IMR-90 (cell line): ENCODE data around the gene GIPR. TPM values are rescaled to one million over a fixed set of nuclear protein-coding genes. Genes with fewer than 3 reads are reported as not detected.

ENCODE experiments used
- ATAC-seq: fragments of 200-7000 bp; cut with Tn5 transposase; 2 replicates; pipeline ENCODE4 v1.9.1; 2020; ENCODE audit warnings: low read depth, mild to moderate bottlenecking, moderate library complexity
- BruUV-seq: library from RNA; stranded (reverse); fragments of 400-500 nt; replicated peaks from 2 replicates; lab custom pipeline; 2021; lab: Mats Ljungman, UMichigan
- CTCF ChIA-PET: fragments of 300-600 bp; formaldehyde crosslinking; extraction: SDS; loops from one replicate; lab custom pipeline; 2021; ENCODE audit warnings: antibody characterized with exemption; lab: Yijun Ruan, JAX
- POLR2A ChIA-PET: fragments of 300-600 bp; sonication (Branson Sonifier 250); formaldehyde crosslinking; loops from one replicate; lab custom pipeline; 2022; ENCODE audit warnings: antibody characterized with exemption; ENCODE audit not compliant: unreplicated experiment; lab: Charles Lee
- DNase-seq: peaks from one replicate; pipeline ENCODE4 v3.0.0; 2013
- H2AFZ ChIP-seq: replicated peaks from 2 replicates; pipeline ENCODE3; 2013; ENCODE audit warnings: low read length, mild to moderate bottlenecking; ENCODE audit not compliant: poor library complexity
- H2AK5ac ChIP-seq: 2 replicates; pipeline ENCODE4 v1.6.1; 2013; ENCODE audit warnings: low read depth, low read length, inconsistent platforms
- H2AK9ac ChIP-seq: replicated peaks from 2 replicates; pipeline ENCODE3; 2013; ENCODE audit warnings: mild to moderate bottlenecking, low read depth, low read length, moderate library complexity; ENCODE audit not compliant: poor library complexity
- H2BK120ac ChIP-seq: 2 replicates; pipeline ENCODE4 v1.6.1; 2013; ENCODE audit warnings: low read depth, low read length, inconsistent platforms
- H2BK15ac ChIP-seq: 3 replicates; pipeline ENCODE4 v1.6.1; 2013; ENCODE audit warnings: low read depth, low read length, inconsistent platforms
- H2BK20ac ChIP-seq: 2 replicates; pipeline ENCODE4 v1.6.1; 2013; ENCODE audit warnings: low read depth, mild to moderate bottlenecking, inconsistent platforms, low read length, moderate library complexity
- H2BK5ac ChIP-seq: 2 replicates; pipeline ENCODE4 v1.6.1; 2013; ENCODE audit warnings: mild to moderate bottlenecking, low read depth, low read length, inconsistent platforms; ENCODE audit not compliant: poor library complexity, severe bottlenecking
- H3K14ac ChIP-seq: replicated peaks from 2 replicates; pipeline ENCODE4 v1.6.1; 2013; ENCODE audit warnings: low read depth, low read length, inconsistent platforms
- H3K18ac ChIP-seq: 2 replicates; pipeline ENCODE4 v1.6.1; 2013; ENCODE audit warnings: low read depth, low read length, control low read depth
- H3K23ac ChIP-seq: 2 replicates; pipeline ENCODE4 v1.6.1; 2013; ENCODE audit warnings: low read depth, low read length, inconsistent platforms
- H3K27ac ChIP-seq: 2 replicates; pipeline ENCODE4 v1.5.1; 2013; ENCODE audit warnings: mild to moderate bottlenecking, control low read depth, low read length; ENCODE audit not compliant: insufficient read depth
- H3K27me3 ChIP-seq: 2 replicates; pipeline ENCODE4 v1.6.1; 2013; ENCODE audit warnings: low read length; ENCODE audit not compliant: control insufficient read depth, insufficient read depth
- H3K36me3 ChIP-seq: 2 replicates; pipeline ENCODE4 v1.6.1; 2013; ENCODE audit warnings: low read length, mixed read lengths; ENCODE audit not compliant: control insufficient read depth, insufficient read depth
- H3K4ac ChIP-seq: 2 replicates; pipeline ENCODE4 v1.6.1; 2013; ENCODE audit warnings: low read depth, low read length, inconsistent platforms
- H3K4me1 ChIP-seq: 2 replicates; pipeline ENCODE4 v1.6.1; 2013; ENCODE audit warnings: low read length, mixed read lengths; ENCODE audit not compliant: control insufficient read depth, insufficient read depth
- H3K4me2 ChIP-seq: 2 replicates; pipeline ENCODE4 v1.6.1; 2013; ENCODE audit warnings: low read depth, mild to moderate bottlenecking, control low read depth, low read length, moderate library complexity
- H3K4me3 ChIP-seq: 2 replicates; pipeline ENCODE4 v1.5.1; 2013; ENCODE audit warnings: low read depth, mild to moderate bottlenecking, control low read depth, low read length, moderate library complexity; ENCODE audit not compliant: insufficient read depth
- H3K56ac ChIP-seq: 2 replicates; pipeline ENCODE4 v1.6.1; 2013; ENCODE audit warnings: low read length, inconsistent platforms; ENCODE audit not compliant: insufficient read depth; ENCODE audit errors: extremely low read depth
- H3K79me1 ChIP-seq, 2 experiments: 2 replicates each; pipeline ENCODE4 v1.6.1; 2013; ENCODE audit warnings: low read length in 2 of 2, inconsistent platforms in 1 of 2, low read depth in 1 of 2
- H3K9ac ChIP-seq: 2 replicates; pipeline ENCODE4 v1.6.1; 2013; ENCODE audit warnings: low read depth, low read length, control low read depth
- H3K9me1 ChIP-seq: 2 replicates; pipeline ENCODE4 v1.6.1; 2013; ENCODE audit warnings: low read length, inconsistent platforms; ENCODE audit not compliant: insufficient read depth
- H3K9me3 ChIP-seq: 2 replicates; pipeline ENCODE4 v1.6.1; 2013; ENCODE audit warnings: low read length; ENCODE audit not compliant: control insufficient read depth, insufficient read depth
- H4K20me1 ChIP-seq: 2 replicates; pipeline ENCODE4 v1.6.1; 2013; ENCODE audit warnings: low read length, inconsistent platforms; ENCODE audit not compliant: insufficient read depth
- H4K5ac ChIP-seq: 2 replicates; pipeline ENCODE4 v1.6.1; 2013; ENCODE audit warnings: mild to moderate bottlenecking, low read depth, low read length, control low read depth
- H4K8ac ChIP-seq, 2 experiments: 2 replicates each; pipeline ENCODE4 v1.6.1; 2013; ENCODE audit warnings: low read depth in 2 of 2, low read length in 2 of 2, control low read depth in 1 of 2, inconsistent platforms in 1 of 2
- H4K91ac ChIP-seq: 2 replicates; pipeline ENCODE4 v1.6.1; 2013; ENCODE audit warnings: low read depth, low read length, inconsistent platforms; ENCODE audit not compliant: insufficient read depth
- CEBPB ChIP-seq: IDR thresholded peaks from 2 replicates; pipeline ENCODE4 v1.6.1; 2012; ENCODE audit warnings: low read depth, low read length, improper control_type of control experiment
- CHD1 ChIP-seq: IDR thresholded peaks from 2 replicates; pipeline ENCODE4 v1.6.1; 2012; ENCODE audit warnings: low read depth, low read length, improper control_type of control experiment
- CTCF ChIP-seq: conservative IDR thresholded peaks from 2 replicates; pipeline ENCODE4 v1.5.1; 2012; ENCODE audit warnings: mild to moderate bottlenecking, low read depth, low read length, improper control_type of control experiment
- ELK1 ChIP-seq: fragments of 150-350 bp; IDR thresholded peaks from 2 replicates; pipeline ENCODE4 v1.6.1; 2016; ENCODE audit warnings: low read depth, mild to moderate bottlenecking, low read length, moderate library complexity, borderline replicate concordance
- FOS ChIP-seq: fragments of 150-350 bp; IDR thresholded peaks from 2 replicates; pipeline ENCODE4 v1.6.1; 2016; ENCODE audit warnings: low read depth, low read length
- MAFK ChIP-seq: IDR thresholded peaks from 2 replicates; pipeline ENCODE4 v1.6.1; 2012; ENCODE audit warnings: low read depth, low read length, improper control_type of control experiment
- NFE2L2 ChIP-seq: fragments of 150-350 bp; IDR thresholded peaks from 2 replicates; pipeline ENCODE4 v1.6.1; 2016; ENCODE audit warnings: low read depth, mild to moderate bottlenecking, low read length
- POLR2A ChIP-seq: IDR thresholded peaks from 2 replicates; pipeline ENCODE4 v1.6.1; 2012; ENCODE audit warnings: mild to moderate bottlenecking, low read depth, low read length
- RCOR1 ChIP-seq: IDR thresholded peaks from 2 replicates; pipeline ENCODE4 v1.6.1; 2012; ENCODE audit warnings: mild to moderate bottlenecking, low read length, improper control_type of control experiment; ENCODE audit not compliant: insufficient replicate concordance
- RFX5 ChIP-seq: IDR thresholded peaks from 2 replicates; pipeline ENCODE4 v1.8.0; 2012; ENCODE audit warnings: low read depth, mild to moderate bottlenecking, low read length, moderate library complexity
- SMC3 ChIP-seq: fragments of 150-350 bp; IDR thresholded peaks from 2 replicates; pipeline ENCODE4 v1.6.1; 2016; ENCODE audit warnings: low read depth, mild to moderate bottlenecking, antibody characterized with exemption, low read length, moderate library complexity
- USF2 ChIP-seq: fragments of 150-350 bp; IDR thresholded peaks from 2 replicates; pipeline ENCODE4 v1.6.1; 2017; ENCODE audit warnings: mild to moderate bottlenecking, antibody characterized with exemption, low read length, low read depth
- WGBS, 2 experiments: methylation state at CpG; one replicate each; pipeline versions ENCODE4 v1.1.5 to v1.1.7; 2013; ENCODE audit warnings: missing lambda C conversion rate in 2 of 2; ENCODE audit not compliant: insufficient read length in 1 of 2; ENCODE audit errors: extremely low coverage in 2 of 2; 5-methylcytosine and 5-hydroxymethylcytosine counted together
- dilution Hi-C: fragments of 300-500 bp; cut with HindIII; formaldehyde crosslinking; loops from one replicate; pipeline ENCODE4 v1.14.3; 2018; ENCODE audit warnings: low sequenced_read_pairs; ENCODE audit not compliant: unreplicated experiment
- in situ Hi-C: fragments of 300-500 bp; cut with MboI; formaldehyde crosslinking; loops from 3 replicates; pipeline ENCODE4 v1.14.3; 2019; ENCODE audit warnings: low sequenced_read_pairs, inconsistent platforms, mixed read lengths
- intact Hi-C: fragments of 100-400 bp; cut with micrococcal nuclease; formaldehyde crosslinking; loops from 2 replicates; pipeline ENCODE4 v1.10.0; 2022
- polyA plus RNA-seq, 3 experiments: library from polyadenylated mRNA; depleted of rRNA; stranded (reverse); fragments of >200 nt; gene quantifications; 2 replicates each; pipeline ENCODE4 v1.2.3, GENCODE V29; 2012; ENCODE audit warnings: low replicate concordance in 1 of 3
- total RNA-seq: library from RNA; depleted of rRNA; stranded (reverse); fragments of >200 nt; gene quantifications from 2 replicates; pipeline ENCODE4 v1.2.3, GENCODE V29; 2012

The GIPR gene
- total and polyA plus RNA-seq, 2 of the 4 experiments (the other 2 are of a cell fraction): 0.18 to 1.2 TPM

DNA sequence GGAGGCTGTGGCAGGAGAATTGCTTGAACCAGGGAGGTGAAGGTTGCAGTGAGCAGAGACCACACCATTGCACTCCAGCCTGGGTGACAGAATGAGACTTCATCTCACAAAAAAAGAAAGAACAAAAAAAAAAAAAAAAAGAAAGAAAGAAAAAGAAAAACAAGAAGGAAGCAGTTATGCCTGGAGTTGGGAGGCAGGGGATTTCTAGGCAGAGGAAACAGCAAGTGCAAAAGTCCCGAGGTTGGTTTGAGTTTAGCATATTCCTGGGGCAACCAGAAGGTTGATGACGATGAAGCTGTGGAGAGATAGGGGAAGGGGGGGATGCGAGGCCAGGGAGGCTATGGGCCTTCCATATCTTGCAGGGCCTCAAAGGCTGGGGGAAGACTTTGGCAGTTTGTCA, 17.3 kb upstream of the GIPR start:
- Histone ChIP-seq H3K4me1 (no peaks in the 10 kb centered on the region), H3K56ac (no peak overlapping the region), H3K4me3 (no peak overlapping the region), H3K14ac (no peak overlapping the region), H4K8ac (no peak overlapping the region), H2AK5ac (no peak overlapping the region), H3K4me2 (no peak overlapping the region), H4K5ac (no peak overlapping the region), H3K9me1 (no peaks in the 10 kb centered on the region), H3K27ac (no peak overlapping the region), H3K18ac (no peak overlapping the region), H3K79me1 (no peaks in the 10 kb centered on the region), H2BK15ac (no peak overlapping the region), H3K36me3 (no peaks in the 10 kb centered on the region), H3K9me3 (no peaks in the 10 kb centered on the region), H4K20me1 (no peaks in the 10 kb centered on the region; the same call in 1 of the 2 replicates), H3K27me3 (peaks cover 2% of the 10 kb centered on the region), H2BK5ac (no peak overlapping the region), H2AFZ (no peak overlapping the region), H3K4ac (no peak overlapping the region), H4K91ac (no peak overlapping the region), H3K9ac (no peak overlapping the region), H2AK9ac (no peak overlapping the region), H3K23ac (no peak overlapping the region), H2BK20ac (no peak overlapping the region), H2BK120ac (no peak overlapping the region)
- DNase-seq: no peak
- intact Hi-C loops: no loop called here
- in situ Hi-C loops: no loop called here
- ChIA-PET CTCF (interaction anchor here (1.5 kb wide), 1 partner anchor 9 kb away, joined by 5 read pairs; no protein-coding TSS in a partner anchor), POLR2A (no interaction called here)
- dilution Hi-C loops: no loop called here
- WGBS, 2 experiments: 75% methylated on average over 1 of the region's 3 CpGs; no CpG with 5 or more reads in 1 of the 2 experiments
- BruUV-seq: no TSS peak
- ATAC-seq: no peak
- TF ChIP-seq RFX5 (no peak), MAFK (no peak), ELK1 (no peak), NFE2L2 (no peak), CEBPB (no peak), RCOR1 (no peak), CTCF (no peak), USF2 (no peak), CHD1 (no peak), POLR2A (no peak), FOS (no peak), SMC3 (no peak)
